Vagina (tissue), 2 donors: ENCODE data around the gene TFRC.
"Not testable (repeated sequence)": the region's sequence is repeated elsewhere in the genome, so short reads cannot be mapped to it uniquely, and the experiment has no call there.

Source experiments
- CTCF ChIP-seq, 3 experiments: fragments of 450-650 bp in 2 of 3; fragments of 200-600 bp in 1 of 3; sonication (generic) in 1 of 3; IDR thresholded peaks; one replicate each; pipeline ENCODE4 v1.5.1; 2017 to 2019; ENCODE audit warnings: antibody characterized with exemption in 3 of 3, mild to moderate bottlenecking in 2 of 3, moderate library complexity in 2 of 3
- POLR2A ChIP-seq, 2 donors: fragments of 450-650 bp; IDR thresholded peaks; one replicate each; pipeline ENCODE4 v1.6.1; 2017; ENCODE audit warnings: antibody characterized with exemption in 2 of 2, mild to moderate bottlenecking in 2 of 2, moderate library complexity in 2 of 2
- POLR2AphosphoS5 ChIP-seq, 2 donors: sonication (generic); formaldehyde crosslinking; IDR thresholded peaks; one replicate each; pipeline ENCODE4 v1.9.0; 2017; ENCODE audit warnings: antibody characterized with exemption in 2 of 2, mild to moderate bottlenecking in 2 of 2, low read depth in 1 of 2; ENCODE audit not compliant: insufficient read depth in 1 of 2

GRCh38 chr3:196098365-196098980 is 16.6 kb upstream of the TFRC start:
- TF ChIP-seq CTCF (IDR thresholded peaks at IDR 0.05); POLR2A (IDR thresholded peaks at IDR 0.05); POLR2AphosphoS5 (IDR thresholded peaks at IDR 0.05; ENCODE audit: insufficient read depth in 1 of 2, low read depth in 1 of 2): not testable (repeated sequence)
